HG03378 (cell line): Measurements from ENCODE around the gene BBOF1.
A peak's percentile ranks its signal among the peaks of the same experiment; 100 is the strongest.

Experiments used
- ATAC-seq: cut with Tn5 transposase; IDR thresholded peaks from one replicate; pipeline ENCODE4 v1.9.1; 2021; ENCODE audit warnings: mild to moderate bottlenecking, moderate library complexity; ENCODE audit not compliant: unreplicated experiment

Gene BBOF1

DNA sequence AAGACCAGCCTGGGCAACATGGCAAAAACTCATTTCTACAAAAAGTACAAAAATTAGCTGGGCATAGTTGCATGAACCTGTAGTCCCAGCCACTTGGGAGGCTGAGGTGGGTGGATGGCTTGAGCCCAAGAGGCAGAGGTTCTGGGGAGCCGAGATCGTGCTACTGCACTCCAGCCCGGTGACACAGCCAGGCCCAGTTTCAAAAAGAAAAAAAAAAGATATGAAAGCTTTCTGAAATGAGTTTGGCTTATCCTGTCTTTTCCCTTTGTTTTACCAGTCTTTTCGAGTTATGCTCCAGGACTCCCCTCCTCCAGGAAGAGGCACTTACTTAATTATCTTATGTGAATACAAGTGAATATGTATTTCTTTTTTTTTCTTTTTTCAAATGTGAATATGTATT is 3.2 kb downstream of the BBOF1 start:
- no peak for ATAC-seq

GRCh38 chr14:74029136-74029535 is 10.0 kb downstream of the BBOF1 start:
- ATAC-seq: no peak

DNA sequence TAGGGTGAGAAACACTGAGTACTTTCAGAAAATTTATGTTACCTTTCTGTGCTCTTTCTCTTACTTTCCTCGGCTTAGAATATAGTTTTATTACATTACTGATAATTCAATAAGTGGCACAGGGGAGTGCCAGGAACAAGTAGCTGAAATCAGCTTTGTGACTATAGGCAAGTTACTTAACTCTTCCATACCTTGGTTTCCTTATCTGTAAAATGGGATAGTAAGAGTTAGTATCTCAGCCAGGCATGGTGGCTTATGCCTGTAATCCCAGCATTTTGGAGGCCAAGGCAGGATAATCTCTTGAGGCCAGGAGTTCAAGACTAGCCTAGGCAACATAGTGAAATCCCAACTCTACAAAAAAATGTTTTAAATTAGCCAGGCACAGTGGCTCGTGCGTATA is 15.4 kb downstream of the BBOF1 start:
- no peak for ATAC-seq

DNA sequence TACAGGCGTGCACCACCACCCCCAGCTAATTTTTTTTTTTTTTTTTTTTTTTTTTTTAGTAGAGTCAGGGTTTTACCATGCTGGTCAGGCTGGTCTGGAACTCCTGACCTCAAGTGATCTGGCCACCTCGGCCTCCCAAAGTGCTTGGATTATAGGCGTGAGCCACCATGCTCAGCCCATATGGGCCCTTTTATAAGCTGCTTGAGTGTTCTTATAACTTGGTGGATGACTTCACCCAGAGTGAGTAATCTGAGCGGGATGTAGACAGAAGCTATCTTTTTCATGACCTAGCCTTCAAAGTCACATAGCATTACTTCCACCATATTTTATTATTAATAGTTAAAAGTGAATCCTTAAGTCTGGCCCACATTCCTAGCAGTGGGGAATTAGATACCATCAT is 16.4 kb downstream of the BBOF1 start:
- ATAC-seq: no peak

DNA sequence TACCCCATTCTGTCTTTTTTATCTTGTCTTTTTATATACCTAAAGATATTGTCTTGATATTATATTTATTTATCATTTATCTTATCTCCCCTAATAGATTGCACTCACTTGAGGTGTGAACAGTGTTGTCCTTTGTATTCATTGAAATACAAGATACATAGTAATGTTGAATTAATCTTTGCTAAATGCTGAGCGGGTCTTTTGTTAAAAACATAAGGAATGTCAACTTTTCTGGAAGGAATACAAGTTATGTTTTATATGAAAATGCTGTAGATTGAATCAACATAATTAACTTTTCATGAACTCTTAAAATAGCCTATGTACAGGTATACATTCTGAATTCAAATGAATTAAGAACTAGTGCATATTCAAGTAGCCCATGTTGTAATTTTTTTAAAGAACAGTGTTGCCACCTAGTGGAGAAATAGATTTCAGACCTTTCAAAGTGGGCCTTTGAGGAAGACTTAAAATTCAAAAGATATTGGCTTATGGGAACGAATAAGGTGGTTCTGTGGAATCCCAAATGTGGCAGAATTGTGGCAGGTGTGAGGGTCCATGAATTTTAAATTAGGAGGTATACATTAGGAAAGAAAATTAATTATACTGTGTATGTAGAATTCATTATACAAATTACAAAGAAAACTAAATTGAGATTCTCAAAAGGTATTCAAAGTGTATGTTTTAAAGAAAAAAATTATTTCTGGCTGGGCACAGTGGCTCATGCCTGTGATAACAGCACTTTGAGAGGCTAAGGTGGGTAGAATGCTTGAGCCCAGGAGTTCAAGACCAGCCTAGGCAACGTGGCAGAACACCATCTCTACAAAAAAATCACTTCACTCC is 19.1 kb downstream of the BBOF1 start:
- no peak for ATAC-seq

GRCh38 chr14:74042296-74042695 is 23.1 kb downstream of the BBOF1 start:
- ATAC-seq: no peak

DNA sequence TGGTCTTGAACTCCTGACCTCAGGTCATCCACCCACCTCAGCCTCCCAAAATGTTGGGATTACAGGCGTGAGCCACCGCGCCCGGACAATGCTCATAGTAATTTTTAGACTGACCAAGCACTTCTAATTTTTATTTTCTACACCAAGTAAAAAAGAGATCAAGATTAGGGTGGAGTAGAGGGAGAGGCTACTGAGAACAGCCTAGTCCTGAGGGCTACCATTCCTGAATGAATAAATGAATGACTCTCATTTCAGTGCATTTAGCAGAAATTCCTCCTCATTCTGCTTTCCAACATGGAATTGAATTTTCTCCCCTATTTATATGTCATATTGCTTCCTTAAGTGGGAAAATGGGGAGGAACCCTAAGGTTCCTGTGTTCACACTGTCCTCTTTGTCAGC is 26.4 kb downstream of the BBOF1 start:
- no peak for ATAC-seq

GRCh38 chr14:74048281-74048680 is 29.1 kb downstream of the BBOF1 start:
- ATAC-seq: no peak

DNA sequence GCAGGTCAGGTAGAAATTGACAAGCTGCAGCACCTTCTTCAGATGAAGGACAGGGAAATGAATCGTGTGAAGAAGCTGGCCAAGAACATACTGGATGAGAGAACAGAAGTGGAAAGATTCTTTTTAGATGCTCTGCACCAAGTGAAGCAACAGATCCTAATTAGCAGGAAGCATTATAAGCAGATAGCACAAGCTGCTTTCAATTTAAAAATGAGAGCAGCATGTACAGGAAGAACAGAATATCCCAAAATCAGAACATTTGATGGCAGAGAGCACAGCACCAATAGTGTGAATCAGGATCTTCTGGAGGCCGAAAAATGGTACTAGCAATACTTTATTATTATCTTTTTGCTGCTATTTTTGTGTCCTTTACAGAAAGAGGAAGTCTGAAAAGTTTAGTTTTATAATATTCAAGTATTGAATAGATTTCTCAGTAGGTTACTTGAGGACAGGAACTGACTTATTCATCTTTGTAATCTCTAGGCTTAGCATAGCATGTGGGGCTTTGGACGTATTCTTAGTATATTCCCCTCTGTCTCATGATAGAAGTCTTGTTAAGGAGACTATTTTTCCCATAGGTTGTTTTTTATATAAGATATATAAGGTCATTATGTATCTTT is 30.8 kb downstream of the BBOF1 start:
- ATAC-seq: no peak

DNA sequence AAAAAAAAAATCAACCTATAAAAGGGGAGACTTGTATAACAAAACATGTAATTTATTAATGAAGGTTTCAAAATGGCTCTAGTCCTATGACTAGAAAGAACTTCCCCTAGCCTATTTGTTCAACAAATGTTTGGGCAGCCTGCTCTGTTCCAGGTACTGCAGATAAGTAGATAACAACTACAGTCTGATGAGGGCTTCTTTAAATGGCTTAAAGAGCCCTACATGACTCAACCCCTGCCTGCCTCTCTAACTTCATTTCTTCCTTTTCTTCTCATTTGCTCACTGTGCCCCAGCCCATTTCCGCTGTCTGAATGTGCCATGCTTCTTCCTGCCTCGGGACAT is 43.6 kb downstream of the BBOF1 start:
- no peak for ATAC-seq

- ATAC-seq: no peak
Measured at GRCh38 chr14:74064426-74064825, 45.3 kb downstream of the BBOF1 start.

DNA sequence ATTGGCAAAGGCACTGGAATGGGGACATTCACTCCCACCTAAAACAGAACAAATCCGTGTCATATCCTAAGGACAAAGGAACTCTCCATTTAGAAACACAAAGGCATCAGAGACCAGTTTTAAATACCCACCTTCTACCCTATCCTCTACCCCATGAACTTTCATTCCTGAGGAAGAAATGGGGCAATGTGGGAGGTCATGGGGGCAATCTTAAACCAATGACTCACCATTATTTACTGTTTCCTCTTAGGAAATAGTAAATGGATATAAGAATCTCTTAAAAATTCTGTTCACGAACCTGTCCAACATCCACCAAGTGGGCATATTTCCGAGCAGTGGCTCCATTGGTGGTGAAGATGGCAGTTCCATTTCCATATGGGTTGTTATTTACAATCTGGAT is 45.7 kb downstream of the BBOF1 start:
- no peak for ATAC-seq

- ATAC-seq: no peak
Measured at GRCh38 chr14:74065746-74066575, 46.8 kb downstream of the BBOF1 start.

DNA sequence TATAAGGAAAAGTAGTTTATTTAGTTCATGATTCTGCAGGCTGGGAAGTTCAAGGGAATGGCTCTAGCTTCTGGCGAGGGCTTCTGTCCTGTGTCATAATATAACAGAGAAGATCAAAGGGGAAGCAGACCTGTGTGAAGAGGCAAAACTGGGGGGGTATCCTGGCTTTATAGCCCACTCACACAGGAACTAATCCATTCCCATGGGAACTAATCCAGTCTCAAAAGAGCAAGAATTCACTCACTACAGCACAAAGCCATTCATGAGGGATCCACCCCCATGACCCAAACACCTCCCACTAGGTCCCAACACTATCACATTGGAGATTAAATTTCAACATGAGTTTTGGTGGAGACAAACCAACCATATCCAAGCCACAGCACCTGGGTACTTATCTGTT is 58.3 kb downstream of the BBOF1 start:
- no peak for ATAC-seq

DNA sequence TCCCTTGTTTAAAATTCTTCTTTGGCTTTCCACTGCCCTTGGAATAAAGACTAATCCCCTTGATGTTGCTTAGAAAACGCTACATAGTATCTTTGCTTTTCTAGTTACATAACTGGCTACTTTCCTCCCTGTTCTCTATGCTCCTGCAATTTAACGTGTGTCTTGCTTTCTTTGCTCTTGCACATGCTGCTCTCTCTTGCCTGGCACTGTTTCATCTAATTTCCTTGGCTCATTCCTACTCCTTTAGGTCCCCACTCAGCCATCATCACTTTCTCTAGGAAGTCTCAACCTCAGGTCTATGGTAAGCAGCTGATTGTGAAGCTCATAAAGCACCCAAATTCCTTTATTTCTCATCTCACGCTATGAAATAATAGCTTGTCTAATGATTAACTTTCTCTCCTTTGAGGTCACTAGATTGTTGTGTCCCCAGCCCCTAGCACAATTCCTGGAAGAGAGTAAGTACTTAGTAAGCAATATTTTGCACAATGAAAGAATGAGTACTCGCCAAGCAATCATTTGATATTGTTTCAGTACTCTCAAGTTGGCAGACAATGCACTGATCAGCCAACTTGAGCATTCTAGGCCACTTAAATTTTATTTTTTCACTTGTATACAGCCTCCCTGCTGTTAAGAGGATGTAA is 61.8 kb downstream of the BBOF1 start:
- ATAC-seq: no peak

GRCh38 chr14:74081491-74081890 is 62.3 kb downstream of the BBOF1 start:
- no peak for ATAC-seq

DNA sequence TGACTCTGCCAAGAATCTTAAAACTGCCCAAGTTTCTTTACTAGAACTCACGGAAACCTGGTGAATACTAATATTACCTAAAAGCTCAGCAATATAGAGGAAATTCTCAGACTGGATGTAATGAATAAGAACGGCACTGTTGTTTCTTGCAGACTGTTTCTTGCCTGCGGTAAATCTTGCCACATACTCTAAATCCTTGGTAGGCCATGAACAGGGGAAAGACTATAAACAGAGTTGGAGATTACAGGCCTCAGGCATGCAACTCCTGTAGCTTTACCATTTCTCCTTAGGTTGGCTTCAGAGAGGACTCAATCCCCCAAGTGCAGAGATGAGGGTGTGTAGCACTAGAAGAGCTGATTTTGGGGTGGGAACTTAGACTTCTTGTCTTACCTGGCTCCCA is 64.0 kb downstream of the BBOF1 start:
- no peak for ATAC-seq

GRCh38 chr14:74083784-74084276 is 64.7 kb downstream of the BBOF1 start:
- peak; percentile 8 for ATAC-seq

DNA sequence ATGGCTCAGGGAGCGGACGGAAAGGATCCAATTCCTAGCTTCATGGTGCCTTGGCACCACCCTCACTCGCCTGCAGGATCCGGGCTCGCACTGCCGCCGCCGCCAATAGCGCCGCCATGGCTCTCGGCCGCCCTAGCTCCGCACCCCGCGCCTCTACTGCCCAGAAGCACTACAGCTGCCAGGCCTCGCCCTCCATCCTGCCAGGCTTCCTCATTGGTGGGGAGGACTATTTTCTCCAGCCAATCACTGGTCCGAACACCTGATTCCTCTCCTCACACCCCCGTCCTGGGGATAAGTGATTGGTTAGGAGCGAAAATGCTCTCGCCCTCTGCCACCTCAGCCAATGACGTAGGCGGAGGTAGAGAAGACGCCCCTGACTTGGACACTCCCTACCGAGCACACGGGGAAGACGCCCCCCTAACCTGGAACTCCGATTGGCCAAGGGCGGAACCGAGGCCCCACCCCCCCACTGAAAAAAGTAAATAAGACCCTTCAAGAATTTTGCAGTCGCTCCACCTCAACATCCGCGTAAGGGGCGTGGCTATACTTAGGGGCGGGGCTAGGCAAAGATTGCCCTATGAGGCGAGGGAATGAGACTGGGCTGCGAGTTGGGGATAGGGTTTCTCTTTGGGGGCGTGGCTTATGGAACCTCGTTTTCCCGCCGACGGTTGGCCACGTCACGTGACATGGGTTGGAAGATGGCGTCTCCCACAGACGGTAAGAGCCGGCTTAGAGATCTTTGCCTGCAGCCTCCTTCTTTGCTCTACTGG is 65.3 kb downstream of the BBOF1 start, which contains the start of the genes ALDH6A1 and LIN52:
TSS of gene ALDH6A1 (minus strand) at position 177 of the 770 bp plus-strand sequence. CDS start at position 118, 59 bp downstream.
TSS of gene LIN52 (plus strand) at position 680 of the 770 bp plus-strand sequence. CDS start at position 699, 19 bp downstream.
- ATAC-seq: peak; percentile 84

GRCh38 chr14:74085047-74085637 is 66.0 kb downstream of the BBOF1 start:
- ATAC-seq: no peak
